Adrenal gland (tissue), 5 donors: ENCODE results near the gene APOL1.

Experiments used
- POLR2A ChIP-seq, 2 donors: fragments of 450-650 bp; IDR thresholded peaks; one replicate each; pipeline ENCODE4 v1.6.1; 2017; ENCODE audit warnings: antibody characterized with exemption in 2 of 2, mild to moderate bottlenecking in 2 of 2, moderate library complexity in 1 of 2
- TF ChIP-seq, protein P1 (sequence below), 6 experiments: fragments of 450-650 bp in 4 of 6; fragments of 200-600 bp in 2 of 6; sonication (generic) in 1 of 6; IDR thresholded peaks; 1 replicate in 5 of 6; 2 replicates in 1 of 6; pipeline versions ENCODE4 v1.5.1 to v1.8.0; 2016 to 2021; ENCODE audit warnings: antibody characterized with exemption in 6 of 6, mild to moderate bottlenecking in 2 of 6, moderate library complexity in 1 of 6
- donor health status: DM: no; HTN: no; CAD: no.

GRCh38 chr22:36228944-36229343 is 24.0 kb upstream of the APOL1 start:
- TF ChIP-seq, protein P1, sequence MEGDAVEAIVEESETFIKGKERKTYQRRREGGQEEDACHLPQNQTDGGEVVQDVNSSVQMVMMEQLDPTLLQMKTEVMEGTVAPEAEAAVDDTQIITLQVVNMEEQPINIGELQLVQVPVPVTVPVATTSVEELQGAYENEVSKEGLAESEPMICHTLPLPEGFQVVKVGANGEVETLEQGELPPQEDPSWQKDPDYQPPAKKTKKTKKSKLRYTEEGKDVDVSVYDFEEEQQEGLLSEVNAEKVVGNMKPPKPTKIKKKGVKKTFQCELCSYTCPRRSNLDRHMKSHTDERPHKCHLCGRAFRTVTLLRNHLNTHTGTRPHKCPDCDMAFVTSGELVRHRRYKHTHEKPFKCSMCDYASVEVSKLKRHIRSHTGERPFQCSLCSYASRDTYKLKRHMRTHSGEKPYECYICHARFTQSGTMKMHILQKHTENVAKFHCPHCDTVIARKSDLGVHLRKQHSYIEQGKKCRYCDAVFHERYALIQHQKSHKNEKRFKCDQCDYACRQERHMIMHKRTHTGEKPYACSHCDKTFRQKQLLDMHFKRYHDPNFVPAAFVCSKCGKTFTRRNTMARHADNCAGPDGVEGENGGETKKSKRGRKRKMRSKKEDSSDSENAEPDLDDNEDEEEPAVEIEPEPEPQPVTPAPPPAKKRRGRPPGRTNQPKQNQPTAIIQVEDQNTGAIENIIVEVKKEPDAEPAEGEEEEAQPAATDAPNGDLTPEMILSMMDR (IDR thresholded peaks at IDR 0.05), result no peak
- TF ChIP-seq POLR2A (IDR thresholded peaks at IDR 0.05), result no peak
